ENCODE measurements around the gene MCF2L. TPM values are rescaled to one million over a fixed set of nuclear protein-coding genes. Genes with fewer than 3 reads are reported as not detected.
A peak's percentile ranks its signal among the peaks of the same experiment; 100 is the strongest.

MCF2L gene
- total RNA-seq, 4 donors from 2014 or later = 12.8 to 169 (median 41.5) TPM

GRCh38 chr13:112928020-112928971 is 40.7 kb upstream of the MCF2L start:
- no peak for TF ChIP-seq CTCF (IDR thresholded peaks at IDR 0.05)
- DNase-seq (ENCODE audit: low spot score) (no peak), ATAC-seq (ENCODE audit: low FRiP score) (no peak)

GRCh38 chr13:112928972-112929782 is 39.8 kb upstream of the MCF2L start:
- ATAC-seq (ENCODE audit: low FRiP score) (no peak), DNase-seq (ENCODE audit: low spot score) (no peak)
- TF ChIP-seq CTCF (IDR thresholded peaks at IDR 0.05) = no peak

GRCh38 chr13:112929783-112930055 is 39.3 kb upstream of the MCF2L start:
- no peak for TF ChIP-seq CTCF (IDR thresholded peaks at IDR 0.05)
- DNase-seq (ENCODE audit: low spot score) (no peak), ATAC-seq (ENCODE audit: low FRiP score) (no peak)

- ATAC-seq (ENCODE audit: low FRiP score) = no peak
- no peak for DNase-seq (ENCODE audit: low spot score)
- TF ChIP-seq CTCF (IDR thresholded peaks at IDR 0.05) = no peak
These were observed 38.8 kb upstream of the MCF2L start for GRCh38 chr13:112930192-112930591.

- DNase-seq (ENCODE audit: low spot score) (no peak), ATAC-seq (ENCODE audit: low FRiP score) (peak; percentile 27)
- no peak for TF ChIP-seq CTCF (IDR thresholded peaks at IDR 0.05)
These were observed 37.7 kb upstream of the MCF2L start for GRCh38 chr13:112931028-112931934.

- ATAC-seq (ENCODE audit: low FRiP score) = no peak
- DNase-seq (ENCODE audit: low spot score) = no peak
These were observed 36.0 kb upstream of the MCF2L start for GRCh38 chr13:112932971-112933370.

More at GRCh38 chr13:112932971-112933370, 36.0 kb upstream of the MCF2L start:
- TF ChIP-seq CTCF (IDR thresholded peaks at IDR 0.05) = no peak

Measured in omental fat pad (tissue), 4 donors.